ENCODE measurements around the gene CPSF4.

The CPSF4 gene

DNA sequence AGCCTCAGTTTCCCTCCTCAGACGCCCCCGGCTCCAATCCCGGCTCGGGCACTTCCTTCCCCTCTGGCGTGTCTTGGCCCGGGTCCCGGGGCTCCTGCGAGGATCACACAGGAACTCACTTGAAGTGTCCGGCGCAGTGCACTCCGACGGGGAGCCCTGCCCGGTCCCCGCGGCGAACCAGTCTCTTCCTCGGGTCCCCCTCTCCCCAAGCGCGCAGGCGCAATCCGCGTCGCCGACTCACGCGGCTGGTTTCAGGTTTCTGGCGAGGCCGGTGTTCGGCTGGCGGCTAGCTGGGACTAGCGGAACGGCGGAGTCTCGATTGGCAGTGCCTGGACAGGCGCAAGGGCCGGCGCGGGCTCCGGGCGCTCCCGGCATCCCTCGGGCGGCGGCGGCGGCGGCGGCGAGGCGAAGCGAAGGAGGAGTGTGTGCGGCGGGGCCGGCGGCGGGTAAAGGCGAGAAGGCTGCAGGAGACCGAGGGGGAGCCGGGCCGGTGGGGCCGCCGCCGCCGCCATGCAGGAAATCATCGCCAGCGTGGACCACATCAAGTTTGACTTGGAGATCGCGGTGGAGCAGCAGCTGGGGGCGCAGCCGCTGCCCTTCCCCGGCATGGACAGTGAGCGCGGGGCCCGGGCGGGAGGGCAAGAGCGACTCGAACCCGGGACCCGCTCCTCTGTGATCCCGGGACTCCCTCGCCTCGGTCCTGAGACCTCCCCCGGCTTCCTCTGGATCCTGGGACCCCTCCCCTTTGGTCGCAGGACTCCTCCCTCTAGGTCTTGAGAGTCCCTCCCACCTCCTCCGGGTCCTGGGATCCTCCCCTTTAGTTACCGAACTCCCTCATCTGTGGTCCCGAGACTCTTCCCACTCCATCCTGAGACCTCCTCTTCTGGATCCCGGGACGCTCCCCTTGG is at the start of gene CPSF4, which contains the start of gene PTCD1:
Gene CPSF4, plus strand, starts transcription at position 371 of the 908 bp plus-strand sequence. Its CDS starts 140 bp downstream, at position 511.
Gene PTCD1, minus strand, starts transcription at position 226 of the 908 bp plus-strand sequence. CDS start 3,556 bp downstream, outside the sequence.
- DNase-seq = peak; percentile 92

DNA sequence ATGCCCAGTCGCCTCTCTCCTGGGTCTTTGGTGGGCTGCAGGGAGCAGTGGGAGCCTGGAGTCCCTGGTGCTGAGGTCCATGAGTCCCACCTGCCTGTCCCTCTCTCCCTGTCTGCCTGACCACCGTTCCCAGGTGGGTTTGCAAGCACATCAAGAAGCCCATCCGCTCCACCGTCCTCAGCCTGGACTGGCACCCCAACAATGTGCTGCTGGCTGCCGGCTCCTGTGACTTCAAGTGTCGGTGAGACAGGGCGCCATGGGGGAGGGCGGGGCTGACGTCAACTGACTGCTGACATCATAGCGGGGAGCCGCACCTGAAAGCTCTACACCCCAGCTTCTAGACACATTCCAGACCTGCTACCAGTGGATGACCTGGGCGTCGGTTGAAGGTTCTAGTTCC is 49.0 kb upstream of the CPSF4 start:
- DNase-seq = no peak

DNA sequence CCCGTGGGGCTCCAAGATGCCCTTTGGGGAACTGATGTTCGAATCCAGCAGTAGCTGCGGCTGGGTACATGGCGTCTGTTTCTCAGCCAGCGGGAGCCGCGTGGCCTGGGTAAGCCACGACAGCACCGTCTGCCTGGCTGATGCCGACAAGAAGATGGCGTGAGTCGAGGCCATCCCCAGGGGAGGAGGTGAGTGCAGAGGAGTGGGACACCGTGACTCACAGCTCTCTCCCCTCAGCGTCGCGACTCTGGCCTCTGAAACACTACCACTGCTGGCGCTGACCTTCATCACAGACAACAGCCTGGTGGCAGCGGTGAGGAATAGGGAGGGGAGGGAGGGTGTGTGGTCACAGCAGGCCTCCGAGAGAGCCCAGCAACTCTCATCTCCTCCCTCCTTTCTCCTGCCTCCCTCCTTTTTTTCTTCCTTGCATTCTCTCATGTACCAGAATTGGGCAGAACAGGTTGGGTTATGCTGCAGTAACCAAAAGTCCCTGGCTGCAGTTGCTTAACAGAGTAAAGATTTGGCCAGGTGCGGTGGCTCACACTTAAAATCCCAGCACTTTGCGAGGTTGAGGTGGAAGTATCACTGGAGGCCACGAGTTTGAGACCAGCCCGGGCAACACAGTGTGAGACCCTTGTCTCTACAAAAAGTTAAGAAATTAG is 47.7 kb upstream of the CPSF4 start:
- DNase-seq = no peak

DNA sequence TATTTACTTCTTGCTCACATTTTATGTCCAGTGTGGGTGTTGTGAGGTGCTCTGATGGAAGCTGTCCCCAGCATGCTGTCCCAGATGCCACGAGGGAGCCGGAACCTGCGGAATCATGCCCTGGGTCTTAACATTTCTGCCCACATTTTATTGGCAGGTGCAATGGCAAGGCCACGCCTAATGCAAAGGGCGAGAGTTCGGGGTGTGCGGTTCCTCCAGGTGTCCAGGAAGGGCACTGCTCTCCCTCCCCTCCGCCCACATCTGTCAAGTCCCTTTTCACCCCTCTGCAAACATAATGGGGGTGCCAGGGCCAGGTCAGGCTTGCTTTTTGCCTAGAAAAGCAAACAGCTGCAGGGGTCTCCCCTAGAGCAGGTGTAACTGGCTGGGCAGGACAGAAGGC is 46.7 kb upstream of the CPSF4 start:
- DNase-seq = no peak

DNA sequence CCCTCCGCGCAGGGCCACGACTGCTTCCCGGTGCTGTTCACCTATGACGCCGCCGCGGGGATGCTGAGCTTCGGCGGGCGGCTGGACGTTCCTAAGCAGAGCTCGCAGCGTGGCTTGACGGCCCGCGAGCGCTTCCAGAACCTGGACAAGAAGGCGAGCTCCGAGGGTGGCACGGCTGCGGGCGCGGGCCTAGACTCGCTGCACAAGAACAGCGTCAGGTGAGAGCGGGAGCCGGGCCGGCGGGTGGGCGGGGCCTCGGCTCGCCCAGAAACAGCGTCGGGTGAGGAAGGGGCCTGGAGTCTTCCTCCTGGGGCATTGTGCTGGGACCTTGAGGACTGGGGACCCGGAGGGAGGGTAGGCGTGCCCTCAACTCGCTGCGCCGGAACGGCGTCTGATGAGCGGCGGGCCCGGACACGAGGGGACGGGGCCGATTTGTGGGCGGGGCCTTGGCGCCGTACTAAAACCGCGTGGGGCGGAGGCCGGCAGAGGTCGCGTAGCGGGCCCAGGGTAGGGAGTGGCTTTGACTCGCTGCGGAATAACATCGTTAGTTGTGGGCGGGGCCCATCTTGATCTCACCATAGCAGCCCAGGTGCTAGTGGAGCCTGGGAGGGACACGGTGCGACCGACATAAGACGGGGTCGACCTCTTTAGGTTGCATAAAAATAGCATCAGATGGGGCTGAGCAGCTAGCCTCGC is 45.9 kb upstream of the CPSF4 start:
- peak; percentile 91 for DNase-seq

DNA sequence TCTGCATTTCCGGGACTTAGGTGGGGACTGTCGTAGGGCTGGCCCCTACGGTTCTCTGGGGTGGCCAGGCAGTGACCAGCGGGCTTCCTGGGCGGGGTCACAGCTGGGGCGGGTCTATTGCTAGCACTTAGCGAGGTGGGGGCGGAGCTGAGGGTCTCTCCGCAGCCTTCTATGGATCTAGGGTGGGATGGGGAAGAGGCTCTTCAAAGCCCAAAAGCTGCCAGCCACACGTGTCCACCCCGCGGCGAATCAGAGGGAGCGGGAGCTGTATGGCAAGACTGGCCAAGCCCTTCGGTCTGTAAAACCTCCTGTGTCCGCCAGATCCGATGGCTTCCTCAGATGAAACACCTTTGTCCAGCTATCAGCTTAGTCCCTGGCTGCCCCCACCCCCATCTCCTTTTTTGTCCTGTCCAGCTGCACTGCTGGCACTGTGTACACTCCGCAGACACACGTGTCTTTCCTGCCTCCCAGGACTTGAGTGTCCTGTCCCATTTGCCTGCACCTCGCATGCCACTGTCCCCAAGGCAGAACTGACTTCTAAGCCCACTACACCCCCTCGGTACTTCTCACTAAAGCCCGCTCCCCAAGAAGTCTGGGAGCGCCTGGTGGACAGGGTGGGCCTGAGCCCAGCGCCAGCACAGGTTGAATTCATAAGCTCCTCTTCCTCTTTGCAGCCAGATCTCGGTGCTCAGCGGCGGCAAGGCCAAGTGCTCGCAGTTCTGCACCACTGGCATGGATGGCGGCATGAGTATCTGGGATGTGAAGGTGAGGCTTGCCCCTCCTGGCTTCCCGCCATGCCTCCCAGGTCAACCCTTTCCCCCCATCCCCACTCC is 45.2 kb upstream of the CPSF4 start:
- no peak for DNase-seq

DNA sequence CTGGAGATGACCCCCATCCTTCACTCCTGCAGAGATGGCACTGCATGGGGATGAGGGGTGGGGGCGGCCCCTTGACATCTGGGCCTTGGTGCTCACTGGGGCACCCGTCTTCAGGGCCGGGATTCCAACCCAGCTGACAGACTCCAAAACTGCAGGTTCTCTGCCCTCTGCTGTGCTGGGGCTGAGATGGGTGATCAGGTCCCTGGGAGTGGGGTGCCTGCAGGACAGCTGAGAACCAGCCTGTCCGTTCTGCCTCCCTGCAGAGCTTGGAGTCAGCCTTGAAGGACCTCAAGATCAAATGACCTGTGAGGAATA is 44.6 kb upstream of the CPSF4 start:
- no peak for DNase-seq

DNA sequence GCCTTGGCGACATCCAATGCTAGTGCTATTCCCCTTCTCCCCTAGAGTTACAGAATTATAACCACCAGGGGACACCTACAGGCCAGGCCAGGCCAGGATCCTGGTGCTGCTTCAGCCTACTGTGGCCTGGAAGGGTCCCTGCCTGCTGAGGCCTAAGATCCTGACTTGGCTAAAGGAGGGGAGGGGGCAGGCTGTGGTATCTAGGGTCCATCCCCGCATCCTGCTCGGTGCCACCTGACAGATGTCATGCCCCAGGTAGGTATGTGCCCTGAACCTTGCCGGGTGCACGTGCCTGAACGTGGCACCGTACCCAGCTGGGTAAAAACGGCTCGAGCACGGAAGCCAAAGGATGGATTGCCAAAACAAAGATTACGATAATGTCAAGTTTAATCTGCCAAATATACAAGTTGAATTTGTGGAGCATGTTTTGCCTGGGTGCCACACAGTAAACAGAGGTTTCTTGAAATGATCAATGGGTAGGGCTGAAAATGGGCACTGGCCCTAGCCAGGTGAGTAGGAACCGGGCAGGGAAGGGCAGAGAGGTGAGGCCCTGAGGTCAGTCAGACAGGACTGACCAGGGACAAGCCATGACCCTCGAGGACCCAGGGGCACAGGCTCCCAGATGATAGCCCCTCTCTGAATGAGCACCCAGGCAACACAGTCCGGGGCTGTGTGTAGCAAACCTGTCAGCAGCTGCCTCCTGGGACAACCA is 43.0 kb upstream of the CPSF4 start:
- DNase-seq = no peak

DNA sequence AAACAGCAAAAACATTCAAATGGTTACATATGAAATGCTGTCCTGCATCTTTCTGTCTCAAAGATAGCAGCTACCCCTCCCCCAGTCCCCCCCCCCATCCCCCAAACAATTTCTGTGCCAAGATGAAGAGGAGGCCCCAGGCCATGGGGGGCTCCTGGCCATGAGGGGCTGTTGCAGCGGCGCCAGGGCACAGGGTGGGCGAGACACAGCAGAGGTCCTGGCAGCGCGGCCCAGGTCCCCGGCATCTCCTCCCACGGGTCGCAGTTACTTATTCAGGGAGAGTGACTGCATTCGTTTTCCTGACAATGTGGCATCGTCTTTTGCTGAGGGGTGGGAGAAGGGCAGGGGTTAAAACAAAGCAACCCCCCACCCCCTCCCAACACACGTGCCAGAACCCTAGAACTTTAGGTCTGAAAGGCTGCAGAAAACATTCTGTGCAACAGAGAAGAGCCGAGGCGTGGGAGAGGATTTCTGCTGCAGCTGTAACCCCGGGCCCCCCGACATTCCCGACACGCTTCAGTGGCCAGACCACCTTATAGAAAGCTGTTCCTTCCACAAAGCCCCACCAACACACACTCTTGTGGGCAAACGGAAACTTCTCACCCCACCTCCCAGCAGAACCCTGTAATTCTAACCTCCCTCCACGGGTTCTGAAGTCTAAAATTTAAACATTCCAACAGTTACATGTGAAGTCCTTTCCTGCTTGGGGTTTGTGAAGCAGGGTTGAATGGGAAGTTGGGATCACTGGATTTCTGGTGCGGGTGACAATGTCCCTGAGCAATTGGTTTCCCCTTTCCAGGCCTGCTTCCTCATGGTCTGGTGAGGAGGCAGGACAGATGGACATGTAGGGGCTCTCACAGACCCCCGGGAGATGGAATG is 42.1 kb upstream of the CPSF4 start:
- no peak for DNase-seq

DNA sequence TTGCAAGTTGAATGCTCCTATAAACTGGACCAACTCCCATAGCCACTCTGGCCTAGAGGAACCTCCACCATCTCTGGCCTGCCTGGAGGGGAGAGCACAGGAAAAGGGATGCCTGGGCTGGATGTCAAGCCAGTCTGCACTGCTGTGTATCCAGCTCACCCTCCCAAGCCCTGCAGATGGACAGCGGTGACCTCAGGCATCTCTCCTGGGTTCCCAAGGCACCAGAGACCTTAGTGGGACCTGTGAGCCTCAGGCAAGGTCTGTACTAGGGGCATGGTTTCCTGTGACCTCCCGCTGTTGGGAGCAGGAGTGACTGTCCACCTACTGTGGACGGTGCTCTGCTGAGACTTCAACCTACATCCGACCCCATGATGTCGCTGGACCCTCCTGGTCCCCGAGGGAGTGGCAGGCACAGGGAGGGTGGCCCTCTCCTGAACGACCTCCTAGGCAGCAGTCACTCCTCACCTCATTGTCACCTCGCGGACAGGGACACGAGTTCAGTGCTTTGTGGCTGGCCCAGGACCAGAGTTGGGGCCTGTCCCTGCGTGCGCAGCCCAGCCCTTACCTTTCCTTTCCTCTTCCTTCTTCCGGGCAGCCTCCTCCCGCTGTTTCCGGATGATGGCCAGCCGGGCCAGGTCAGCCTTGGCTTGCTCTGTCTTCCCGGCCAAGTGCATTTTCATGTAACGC is 41.3 kb upstream of the CPSF4 start:
- DNase-seq = no peak

DNA sequence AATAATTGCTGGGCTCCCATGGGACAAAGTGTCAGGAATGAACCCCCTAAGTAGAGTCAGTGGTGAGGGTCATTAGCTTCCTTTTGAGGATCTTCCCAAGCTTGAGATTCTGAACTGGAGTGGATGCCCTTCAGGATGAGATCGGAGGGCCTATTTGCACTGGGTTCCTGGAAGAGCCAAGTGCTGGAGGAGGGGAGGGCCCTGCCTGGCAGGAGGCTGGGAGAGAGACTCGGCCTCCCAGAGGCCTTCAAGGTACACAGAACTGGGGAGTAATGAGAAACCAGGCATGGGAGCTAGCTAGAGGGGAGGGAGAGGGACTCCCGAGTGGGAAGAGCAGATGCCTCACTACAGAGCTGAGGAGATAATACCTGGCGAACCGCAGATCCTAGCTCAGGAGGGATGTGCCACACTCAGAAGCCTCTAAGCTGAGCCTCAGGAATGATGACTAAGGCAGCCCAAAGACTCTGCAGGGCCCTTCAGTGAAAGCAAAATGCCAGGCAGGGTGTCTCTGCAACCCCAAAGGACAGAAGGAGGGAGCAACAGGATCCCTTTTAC is 39.8 kb upstream of the CPSF4 start:
- DNase-seq = no peak

DNA sequence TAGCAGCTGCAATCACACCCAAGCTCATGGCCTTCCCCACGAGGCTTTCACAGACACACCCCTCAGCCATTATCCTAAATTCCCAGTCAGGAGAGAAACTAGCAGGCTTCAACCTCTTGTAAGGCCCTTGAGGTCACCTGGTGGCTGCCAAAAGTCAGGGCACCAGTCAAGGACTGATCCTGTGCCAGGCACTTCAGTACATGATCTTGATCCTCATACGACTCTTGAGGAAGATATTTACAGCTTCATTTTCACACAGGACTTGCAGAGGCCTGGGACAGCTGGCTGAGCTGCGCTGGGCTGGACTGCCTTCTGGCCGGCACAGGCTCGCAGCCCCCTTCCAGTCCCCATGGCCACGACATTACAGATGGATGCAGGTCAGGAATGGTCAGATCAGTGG is 39.1 kb upstream of the CPSF4 start:
- DNase-seq = no peak

DNA sequence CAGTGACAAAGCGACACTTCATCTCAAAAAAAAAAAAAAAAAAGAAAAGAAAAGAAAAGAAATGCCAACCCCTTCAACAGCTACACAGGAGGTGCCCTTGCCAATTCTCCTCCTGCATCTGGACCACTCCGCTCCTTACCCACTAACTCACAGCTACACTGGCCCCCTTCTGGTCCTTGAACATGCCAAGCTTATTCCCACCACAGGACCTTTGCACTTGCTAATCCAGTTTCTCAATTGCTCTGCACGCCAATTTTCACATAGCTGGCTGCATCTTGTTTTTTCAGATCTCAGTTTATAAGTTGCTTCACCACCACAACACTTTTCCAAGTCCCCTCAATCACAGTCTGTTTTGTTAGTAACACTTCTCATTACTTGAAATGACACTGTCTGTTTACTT is 35.9 kb upstream of the CPSF4 start:
- DNase-seq = no peak

DNA sequence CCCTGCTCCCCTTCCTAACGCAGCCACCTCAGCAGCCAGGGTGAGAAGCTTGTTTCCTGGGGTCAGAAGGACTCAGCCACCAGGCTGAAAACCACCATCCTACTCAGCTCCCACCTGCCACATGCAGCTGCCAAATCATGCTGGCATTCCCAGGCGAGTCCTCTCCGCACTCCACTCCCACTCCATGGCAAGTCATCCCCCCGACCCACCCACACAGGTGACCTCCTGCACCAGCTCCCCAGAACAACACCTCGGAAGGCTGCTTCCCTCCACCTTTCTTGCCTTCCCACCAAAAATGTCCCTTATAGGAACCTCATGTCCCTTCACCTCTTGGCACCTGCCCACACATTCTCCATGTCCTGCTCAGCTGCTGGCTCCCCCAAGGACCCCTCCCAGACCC is 35.0 kb upstream of the CPSF4 start:
- DNase-seq = no peak

DNA sequence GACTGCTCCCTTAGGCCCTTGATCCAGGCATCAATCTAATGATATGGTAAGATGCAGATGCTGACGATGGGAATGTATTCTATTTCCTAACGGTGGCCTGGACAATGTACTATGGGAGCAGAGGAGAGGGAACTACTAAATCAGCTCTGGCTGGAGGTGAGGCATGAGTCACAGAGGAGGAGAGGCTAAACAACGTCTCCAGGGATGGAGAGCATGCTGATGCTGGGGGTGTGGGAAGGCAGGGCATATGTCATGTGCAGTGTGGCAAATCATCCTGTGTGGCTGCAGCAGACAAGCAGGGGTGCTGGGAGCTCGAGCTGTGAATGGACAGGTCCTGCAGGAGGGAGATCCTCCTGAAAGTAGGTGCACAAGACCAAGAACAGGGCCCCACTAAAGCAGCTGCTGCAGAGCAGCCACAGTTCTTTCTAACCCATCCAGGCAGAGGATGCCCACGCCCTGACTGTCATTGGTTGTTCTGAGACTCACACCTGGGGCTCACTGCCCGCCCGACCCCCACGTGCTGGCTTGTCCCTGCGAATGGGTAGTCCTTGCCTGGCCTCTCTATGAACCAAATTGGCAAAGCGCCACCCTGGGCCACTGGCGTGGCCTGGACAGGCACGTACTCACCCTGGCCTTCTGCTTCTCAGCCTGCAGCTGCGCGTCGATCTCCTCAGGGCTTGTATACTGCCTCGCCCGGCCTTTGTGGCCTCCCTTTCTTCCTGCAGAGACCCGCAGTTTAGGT is 34.3 kb upstream of the CPSF4 start:
- DNase-seq = no peak

DNA sequence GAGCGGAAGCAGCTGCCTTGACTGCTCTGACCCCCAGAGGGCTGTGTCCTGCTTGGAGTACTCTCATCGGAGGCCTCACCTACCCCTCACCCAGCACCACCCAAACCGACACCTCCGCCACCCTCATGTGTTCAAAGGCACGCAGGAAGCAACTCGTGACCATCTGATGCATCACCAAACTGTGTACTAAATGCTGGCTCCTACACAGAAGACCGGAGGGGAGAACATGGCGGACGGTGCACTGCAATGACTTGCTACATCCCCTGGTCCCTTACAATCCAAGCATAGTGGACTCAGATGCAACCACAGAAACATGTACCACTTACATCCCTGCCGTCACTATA is 33.8 kb upstream of the CPSF4 start:
- DNase-seq = no peak

DNA sequence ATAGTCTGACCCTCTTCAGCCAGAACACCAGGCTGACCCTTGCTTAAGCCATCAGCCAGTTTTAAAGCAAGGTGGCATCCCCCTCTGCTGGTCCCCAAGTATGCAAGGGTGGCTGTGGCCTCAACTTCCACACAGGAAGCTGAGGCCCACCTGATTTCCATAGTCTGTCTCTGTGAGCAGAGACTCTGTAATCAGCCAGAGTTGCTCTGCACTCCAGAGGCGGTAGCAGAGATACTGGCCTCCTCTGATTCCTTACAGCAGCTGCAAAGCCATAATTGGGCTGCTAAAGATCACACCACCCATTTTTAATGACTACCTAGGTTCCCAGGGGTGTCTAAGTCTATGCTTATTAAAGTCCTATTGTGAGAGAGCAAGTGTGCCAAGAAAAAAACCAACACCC is 32.2 kb upstream of the CPSF4 start:
- DNase-seq = no peak

DNA sequence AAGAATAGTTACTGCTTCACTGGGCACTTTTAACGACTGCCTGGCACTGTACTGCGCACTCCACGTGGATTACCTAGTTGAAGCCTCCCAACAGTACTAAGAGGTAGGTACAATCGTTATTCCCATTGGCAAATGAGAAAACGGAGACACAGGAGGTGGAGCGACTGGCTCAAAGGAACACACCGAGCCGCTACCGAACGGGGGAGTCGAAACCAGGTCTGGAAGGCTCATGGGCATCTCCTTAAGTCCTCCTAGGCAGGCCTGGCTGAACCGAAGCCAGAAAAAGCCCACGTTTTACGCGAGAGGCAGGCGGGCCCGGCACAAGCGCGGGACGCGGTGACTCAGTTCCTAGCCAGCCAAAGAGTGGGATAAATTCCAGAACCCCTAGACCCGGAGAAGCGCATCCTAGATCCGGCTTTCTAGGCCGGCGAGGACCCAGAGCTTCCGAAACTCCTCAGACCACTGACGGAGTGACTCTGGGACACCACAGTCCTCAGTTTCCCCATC is 30.8 kb upstream of the CPSF4 start:
- DNase-seq = peak; percentile 34

All from CD4-positive, alpha-beta T cell treated with Interleukin-10 for 1 hour (primary cell).